SU-DHL-6 (cell line): ENCODE results near the gene CEP97.
A peak's percentile ranks its signal among the peaks of the same experiment; 100 is the strongest.
"Not testable (repeated sequence)": the region's sequence is repeated elsewhere in the genome, so short reads cannot be mapped to it uniquely, and the experiment has no call there.

Experiments
- H2AFZ ChIP-seq: fragments of 200-600 bp; sonication (generic); 2 replicates; pipeline ENCODE4 v1.6.1; 2014; ENCODE audit warnings: low read depth, mild to moderate bottlenecking, moderate library complexity, mixed read lengths, antibody characterized with exemption, low read length; ENCODE audit not compliant: severe bottlenecking
- H3F3A ChIP-seq: fragments of 200-600 bp; shearing (Covaris generic); 2 replicates; pipeline ENCODE4 v1.6.0; 2016; ENCODE audit warnings: antibody characterized with exemption, mild to moderate bottlenecking; ENCODE audit not compliant: insufficient read depth
- H3K27ac ChIP-seq: fragments of 200-600 bp; sonication (generic); 2 replicates; pipeline ENCODE4 v1.5.1; 2016; ENCODE audit warnings: low read depth, mild to moderate bottlenecking, low read length, moderate library complexity, mixed read lengths
- H3K27me3 ChIP-seq: fragments of 200-600 bp; sonication (generic), shearing (Covaris generic); 2 replicates; pipeline ENCODE4 v1.6.0; 2014; ENCODE audit warnings: mild to moderate bottlenecking, low read length
- H3K36me3 ChIP-seq: fragments of 200-600 bp; sonication (generic); 2 replicates; pipeline ENCODE4 v1.6.1; 2014; ENCODE audit warnings: mild to moderate bottlenecking, low read length, mixed read lengths
- H3K4me2 ChIP-seq: fragments of 300-600, 200-600 bp; shearing (Covaris generic), sonication (generic); 2 replicates; pipeline ENCODE4 v1.6.0; 2014; ENCODE audit warnings: low read length, low read depth, mild to moderate bottlenecking; ENCODE audit not compliant: poor library complexity, severe bottlenecking
- H3K4me3 ChIP-seq: fragments of 200-600 bp; sonication (generic); 2 replicates; pipeline ENCODE4 v1.5.1; 2014; ENCODE audit warnings: antibody characterized with exemption, low read length, mild to moderate bottlenecking, mixed read lengths; ENCODE audit not compliant: insufficient read depth, poor library complexity, severe bottlenecking
- H3K79me2 ChIP-seq: fragments of 200-600 bp; sonication (generic); 2 replicates; pipeline ENCODE4 v1.6.1; 2014; ENCODE audit warnings: mild to moderate bottlenecking, low read length, moderate library complexity; ENCODE audit not compliant: insufficient read depth
- H3K9ac ChIP-seq: fragments of 200-600 bp; sonication (generic); 2 replicates; pipeline ENCODE4 v1.7.0; 2014; ENCODE audit warnings: mild to moderate bottlenecking, low read length
- H3K9me2 ChIP-seq: fragments of 200-600 bp; sonication (generic); replicated peaks from 2 replicates; pipeline ENCODE4 v1.6.1; 2014; ENCODE audit warnings: low read length; ENCODE audit not compliant: insufficient read depth
- H3K9me3 ChIP-seq: fragments of 200-600 bp; sonication (generic); 2 replicates; pipeline ENCODE4 v1.6.1; 2014; ENCODE audit warnings: low read length, mixed read lengths; ENCODE audit not compliant: insufficient read depth
- H4K20me1 ChIP-seq: fragments of 200-600 bp; sonication (generic); 2 replicates; pipeline ENCODE4 v1.6.1; 2014; ENCODE audit warnings: low read depth, mild to moderate bottlenecking, antibody characterized with exemption, low read length, moderate library complexity, mixed read lengths
- EZH2phosphoT487 ChIP-seq: fragments of 200-600 bp; sonication (generic), shearing (Covaris generic); conservative IDR thresholded peaks from 2 replicates; pipeline ENCODE4 v1.6.1; 2018; ENCODE audit warnings: mild to moderate bottlenecking, antibody characterized with exemption, low read length, moderate library complexity, mixed read lengths
- TF ChIP-seq, protein P1 (sequence below): fragments of 200-600 bp; sonication (generic); IDR thresholded peaks from one replicate; pipeline ENCODE4 v1.5.1; 2017; ENCODE audit warnings: antibody characterized with exemption, mild to moderate bottlenecking, low read length, moderate library complexity; ENCODE audit not compliant: insufficient read depth, poor library complexity, severe bottlenecking

Gene CEP97

DNA sequence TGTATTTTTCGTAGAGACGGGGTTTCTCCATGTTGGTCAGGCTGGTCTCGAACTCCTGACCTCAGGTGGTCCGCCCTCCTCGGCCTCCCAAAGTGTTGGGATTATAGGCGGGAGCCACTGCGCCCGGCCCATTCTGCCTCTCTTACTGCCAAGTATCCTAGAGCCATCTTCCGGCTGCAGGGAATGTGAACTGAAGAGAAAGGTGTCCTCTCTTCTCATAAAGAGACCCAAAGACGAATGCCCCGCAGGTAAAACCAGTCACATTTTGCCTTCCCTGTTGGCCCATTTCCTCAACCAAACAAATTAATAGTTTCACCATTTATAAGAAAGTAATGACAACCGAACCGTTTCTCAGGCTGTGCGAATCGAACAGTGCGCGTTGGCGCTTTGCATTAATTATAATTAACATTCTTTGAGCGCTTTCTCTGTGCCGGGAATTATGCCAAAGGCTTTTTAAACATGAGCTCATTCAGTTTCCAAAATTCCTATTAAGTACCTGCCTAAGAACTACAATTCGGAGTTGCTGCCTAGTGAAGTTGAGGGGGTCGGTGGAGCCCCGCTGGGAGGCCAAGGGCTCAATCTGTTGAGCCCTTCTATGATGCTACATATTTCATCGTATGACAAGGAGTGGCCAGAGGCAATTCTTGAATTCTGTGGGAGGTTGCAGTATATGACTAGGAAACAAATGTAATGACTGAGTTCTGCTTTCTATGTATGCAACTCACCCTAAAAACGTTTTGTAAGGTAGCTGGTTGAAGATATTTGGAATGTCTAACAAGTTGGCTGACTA is 37.1 kb upstream of the CEP97 start:
- H3K9me3 ChIP-seq, result no peaks in the 10 kb centered on the region
- H3K27ac ChIP-seq, result no peak overlapping the region
- H2AFZ ChIP-seq, result peak overlapping the region; percentile 83
- H3K4me2 ChIP-seq, result peak overlapping the region; percentile 90
- H3K36me3 ChIP-seq, result peaks cover 31% of the 10 kb centered on the region
- peaks cover 40% of the 10 kb centered on the region for H3K79me2 ChIP-seq
- H3K9ac ChIP-seq, result peak overlapping the region; percentile 87
- peak overlapping the region; percentile 83 for H3K4me3 ChIP-seq
- H3K27me3 ChIP-seq, result no peaks in the 10 kb centered on the region
- H4K20me1 ChIP-seq, result peaks cover 16% of the 10 kb centered on the region
- TF ChIP-seq, protein P1, sequence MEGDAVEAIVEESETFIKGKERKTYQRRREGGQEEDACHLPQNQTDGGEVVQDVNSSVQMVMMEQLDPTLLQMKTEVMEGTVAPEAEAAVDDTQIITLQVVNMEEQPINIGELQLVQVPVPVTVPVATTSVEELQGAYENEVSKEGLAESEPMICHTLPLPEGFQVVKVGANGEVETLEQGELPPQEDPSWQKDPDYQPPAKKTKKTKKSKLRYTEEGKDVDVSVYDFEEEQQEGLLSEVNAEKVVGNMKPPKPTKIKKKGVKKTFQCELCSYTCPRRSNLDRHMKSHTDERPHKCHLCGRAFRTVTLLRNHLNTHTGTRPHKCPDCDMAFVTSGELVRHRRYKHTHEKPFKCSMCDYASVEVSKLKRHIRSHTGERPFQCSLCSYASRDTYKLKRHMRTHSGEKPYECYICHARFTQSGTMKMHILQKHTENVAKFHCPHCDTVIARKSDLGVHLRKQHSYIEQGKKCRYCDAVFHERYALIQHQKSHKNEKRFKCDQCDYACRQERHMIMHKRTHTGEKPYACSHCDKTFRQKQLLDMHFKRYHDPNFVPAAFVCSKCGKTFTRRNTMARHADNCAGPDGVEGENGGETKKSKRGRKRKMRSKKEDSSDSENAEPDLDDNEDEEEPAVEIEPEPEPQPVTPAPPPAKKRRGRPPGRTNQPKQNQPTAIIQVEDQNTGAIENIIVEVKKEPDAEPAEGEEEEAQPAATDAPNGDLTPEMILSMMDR, result no peak
- TF ChIP-seq EZH2phosphoT487, result no peak
- H3F3A ChIP-seq, result peaks cover 56% of the 10 kb centered on the region
- H3K9me2 ChIP-seq, result no peaks in the 10 kb centered on the region

- H3K79me2 ChIP-seq, result peaks cover 23% of the 10 kb centered on the region
- no peak overlapping the region for H3K4me3 ChIP-seq
- no peaks in the 10 kb centered on the region for H3K9me2 ChIP-seq
- H3K27ac ChIP-seq, result no peak overlapping the region
- H3K9me3 ChIP-seq, result no peaks in the 10 kb centered on the region
- peaks cover 15% of the 10 kb centered on the region for H3K36me3 ChIP-seq
- no peak overlapping the region for H3K9ac ChIP-seq
- H3F3A ChIP-seq, result peaks cover 40% of the 10 kb centered on the region
- H3K4me2 ChIP-seq, result no peak overlapping the region
- TF ChIP-seq EZH2phosphoT487, result no peak
- TF ChIP-seq, protein P1, result no peak
- peaks cover 8% of the 10 kb centered on the region; the same call in 1 of the 2 replicates for H4K20me1 ChIP-seq
- no peaks in the 10 kb centered on the region for H3K27me3 ChIP-seq
- no peak overlapping the region for H2AFZ ChIP-seq
These were observed 35.1 kb upstream of the CEP97 start for GRCh38 chr3:101689286-101689685.

- Histone ChIP-seq H4K20me1 (no peaks in the 10 kb centered on the region), H3K4me2 (no peak overlapping the region), H3K36me3 (no peaks in the 10 kb centered on the region; the same call in 1 of the 2 replicates), H3K4me3 (no peak overlapping the region), H3K9me2 (no peaks in the 10 kb centered on the region), H3K79me2 (peaks cover 6% of the 10 kb centered on the region), H3K9ac (no peak overlapping the region), H3K9me3 (no peaks in the 10 kb centered on the region), H3K27ac (no peak overlapping the region), H3K27me3 (no peaks in the 10 kb centered on the region), H3F3A (peaks cover 26% of the 10 kb centered on the region), H2AFZ (no peak overlapping the region)
- TF ChIP-seq EZH2phosphoT487, result no peak
- TF ChIP-seq, protein P1, result no peak
These were observed 33.4 kb upstream of the CEP97 start for GRCh38 chr3:101690972-101691371.

DNA sequence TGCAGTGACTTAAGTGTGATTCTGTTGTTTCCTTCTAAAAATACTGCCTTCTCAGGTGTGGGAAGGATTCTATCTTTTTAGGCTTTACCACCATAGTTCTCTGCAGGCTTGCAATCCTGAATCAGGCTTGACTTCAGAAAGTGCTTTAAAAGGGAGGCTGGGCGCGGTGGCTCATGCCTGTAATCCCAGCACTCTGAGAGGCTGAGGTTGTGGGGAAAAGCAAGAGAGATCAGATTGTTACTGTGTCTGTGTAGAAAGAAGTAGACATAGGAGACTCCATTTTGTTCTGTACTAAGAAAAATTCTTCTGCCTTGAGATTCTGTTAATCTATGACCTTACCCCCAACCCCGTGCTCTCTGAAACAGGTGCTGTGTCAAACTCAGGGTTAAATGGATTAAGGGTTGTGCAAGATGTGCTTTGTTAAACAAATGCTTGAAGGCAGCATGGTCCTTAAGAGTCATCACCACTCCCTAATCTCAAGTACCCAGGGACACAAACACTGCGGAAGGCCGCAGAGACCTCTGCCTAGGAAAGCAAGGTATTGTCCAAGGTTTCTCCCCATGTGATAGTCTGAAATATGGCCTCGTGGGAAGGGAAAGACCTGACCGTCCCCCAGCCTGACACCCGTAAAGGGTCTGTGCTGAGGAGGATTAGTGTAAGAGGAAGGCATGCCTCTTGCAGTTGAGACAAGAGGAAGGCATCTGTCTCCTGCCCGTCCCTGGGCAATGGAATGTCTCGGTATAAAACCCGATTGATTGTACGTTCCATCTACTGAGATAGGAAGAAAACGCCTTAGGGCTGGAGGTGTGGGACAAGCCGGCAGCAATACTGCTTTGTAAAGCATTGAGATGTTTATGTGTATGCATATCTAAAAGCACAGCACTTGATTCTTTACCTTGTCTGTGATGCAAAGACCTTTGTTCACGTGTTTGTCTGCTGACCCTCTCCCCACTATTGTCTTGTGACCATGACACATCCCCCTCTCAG is 32.4 kb upstream of the CEP97 start:
- H3K9ac ChIP-seq, result not testable (repeated sequence)

More for the DNA sequence above, 32.4 kb upstream of the CEP97 start:
- H3F3A ChIP-seq, result peaks cover 19% of the 10 kb centered on the region
- not testable (repeated sequence) for H2AFZ ChIP-seq, H3K4me3 ChIP-seq, H3K4me2 ChIP-seq, H4K20me1 ChIP-seq, H3K9me3 ChIP-seq, H3K27me3 ChIP-seq, H3K36me3 ChIP-seq, H3K27ac ChIP-seq, H3K9me2 ChIP-seq, H3K79me2 ChIP-seq
